Central memory CD4-positive, alpha-beta T cell (primary cell): Measurements from ENCODE around the gene AGAP5.

Experiments used
- DNase-seq: peaks from one replicate; pipeline ENCODE4 v3.0.0; 2022

The AGAP5 gene

DNA sequence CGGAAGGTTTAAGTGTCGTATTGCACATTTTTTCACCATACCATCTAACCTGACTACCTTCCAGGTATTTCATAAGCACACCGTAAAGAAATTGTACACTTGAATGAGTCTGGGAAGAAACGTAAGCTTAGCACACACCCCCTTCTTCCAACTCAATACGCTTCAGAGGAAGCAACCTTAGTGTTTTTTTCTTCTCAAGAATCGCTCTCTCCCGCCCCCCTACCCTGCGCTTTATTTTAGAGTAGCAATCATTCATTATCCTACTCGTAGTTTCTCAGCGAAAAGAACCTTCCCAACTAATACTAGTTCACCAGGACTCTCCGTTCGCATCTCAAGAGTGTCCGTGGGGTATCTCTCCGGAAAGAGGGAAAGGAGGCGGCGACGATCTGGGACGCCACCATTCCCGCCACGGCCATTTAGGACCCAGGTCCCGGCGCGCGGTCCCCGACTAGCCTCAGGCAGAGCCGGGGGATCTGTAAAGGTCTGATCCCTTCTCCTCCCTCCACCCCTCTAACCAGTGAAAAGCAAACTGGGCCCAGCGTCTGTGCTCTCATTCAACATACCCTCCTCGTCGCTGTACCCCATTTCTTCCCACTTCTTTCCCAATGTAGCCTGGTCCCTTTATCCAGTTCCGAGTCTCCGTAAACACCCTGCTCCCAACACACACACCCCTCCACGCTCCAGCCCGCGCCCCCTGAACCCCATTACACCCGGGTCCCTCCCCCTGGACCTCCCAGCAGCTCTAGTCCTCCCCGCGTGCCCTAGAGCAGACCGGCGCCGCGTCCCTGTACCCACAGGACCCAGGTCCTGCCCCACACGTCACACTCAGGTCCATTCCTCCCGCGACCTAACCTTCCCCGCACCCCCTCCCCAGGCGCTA is 72.7 kb downstream of the AGAP5 start:
- DNase-seq, result no peak
